ENCODE data around the gene MSRB3. TPM values are rescaled to one million over a fixed set of nuclear protein-coding genes. Genes with fewer than 3 reads are reported as not detected.

The MSRB3 gene
- total and polyA plus RNA-seq, 2 of the 8 experiments (the other 6 are each of a cell fraction or from before 2014, with no cell fraction given) = 0.32 to 1.2 TPM

DNA sequence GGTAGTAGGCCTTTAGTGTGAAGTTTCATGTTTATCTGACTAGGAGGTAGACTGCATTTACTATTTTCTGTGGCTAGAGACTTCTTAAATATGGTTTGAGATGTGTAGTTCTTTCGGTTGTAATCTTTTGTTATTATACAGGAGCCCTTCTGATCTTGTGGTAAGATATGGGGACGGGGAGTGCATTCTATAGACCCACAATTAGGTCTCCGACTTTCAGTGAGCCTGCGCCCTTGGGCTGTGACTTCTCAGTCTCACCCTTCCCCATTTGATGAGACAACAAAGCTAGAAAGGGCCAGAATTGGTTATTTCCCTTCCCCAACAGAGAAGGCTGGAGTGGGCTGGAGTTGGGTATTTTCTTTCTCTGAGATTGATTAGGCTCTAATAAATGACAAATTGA is 130.0 kb downstream of the MSRB3 start (continued):
- no peak for TF ChIP-seq FOSL1 (IDR thresholded peaks at IDR 0.05; ENCODE audit: insufficient read depth, low read depth, low read length)
- no peak for TF ChIP-seq ASH2L (IDR thresholded peaks at IDR 0.05; ENCODE audit: low read length)
- TF ChIP-seq KDM5A (IDR thresholded peaks at IDR 0.05; ENCODE audit: low read length) = no peak
- TF ChIP-seq SAP30 (IDR thresholded peaks at IDR 0.05; ENCODE audit: insufficient read depth, insufficient replicate concordance, low read length) = no peak
